ENCODE data around the gene SAMD1.

The SAMD1 gene

DNA sequence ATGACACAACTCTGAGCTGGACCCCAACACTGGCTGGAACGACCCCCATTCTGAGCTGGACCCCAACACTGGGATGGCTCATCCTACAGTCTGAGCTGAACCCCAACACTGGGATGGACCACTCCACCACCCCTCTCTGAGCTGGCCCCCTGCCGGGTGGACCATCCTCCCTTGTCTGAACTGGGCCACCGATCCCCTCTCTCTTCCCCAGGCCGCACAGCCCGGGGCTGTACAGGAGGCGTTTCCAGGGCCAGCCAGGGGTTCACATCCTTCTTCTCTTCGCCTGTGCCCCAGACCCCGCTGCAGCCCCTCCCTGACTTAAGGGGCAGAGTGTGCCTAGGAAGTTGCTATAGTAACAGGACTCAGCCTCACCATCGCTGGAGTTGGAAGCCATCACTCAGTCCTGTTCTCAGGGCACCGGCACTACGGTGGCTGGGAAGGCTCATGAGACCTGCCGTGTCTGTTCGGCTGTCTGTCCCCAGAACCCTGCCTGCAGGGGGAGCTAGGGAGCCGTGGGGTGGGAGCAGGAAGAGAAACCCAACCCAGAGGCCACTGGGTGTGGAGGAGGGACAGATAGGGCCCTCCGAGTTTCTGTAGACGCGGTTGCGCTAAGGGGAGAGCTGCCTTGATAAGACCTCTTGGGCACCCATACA lies 23.3 kb upstream of the SAMD1 start:
- no peak for DNase-seq (ENCODE audit: extremely low read depth in 1 of 2, low read depth in 1 of 2)

DNA sequence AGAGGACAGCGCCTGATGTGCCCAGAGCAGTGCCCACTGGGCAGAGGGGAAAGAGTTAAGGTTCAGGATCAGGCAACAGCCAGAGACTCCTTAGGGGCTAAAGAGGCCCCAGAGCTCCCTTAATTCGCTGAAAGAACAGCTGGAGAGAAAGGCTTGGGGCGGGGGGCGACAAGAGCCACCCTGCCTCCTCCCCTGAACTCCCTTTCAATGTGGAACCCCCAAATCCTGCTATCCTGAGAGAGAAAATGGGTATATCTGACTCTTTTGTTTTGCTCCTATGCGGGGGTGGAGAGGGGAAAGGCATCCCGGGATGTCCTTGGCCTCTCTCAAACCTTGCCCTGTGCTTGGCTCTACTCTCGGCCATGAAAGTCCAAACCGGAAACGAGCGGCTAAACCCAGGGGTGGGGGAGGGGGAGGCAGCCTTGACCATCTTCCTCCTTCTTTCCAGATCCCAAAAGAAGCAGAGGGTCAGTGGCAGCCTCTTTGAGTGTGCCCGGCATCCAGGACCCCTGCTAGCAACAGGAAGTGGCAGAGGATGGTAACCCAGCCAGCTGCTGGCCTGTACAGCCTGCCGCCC lies 22.3 kb upstream of the SAMD1 start:
- DNase-seq (ENCODE audit: extremely low read depth in 1 of 2, low read depth in 1 of 2) = no peak

DNA sequence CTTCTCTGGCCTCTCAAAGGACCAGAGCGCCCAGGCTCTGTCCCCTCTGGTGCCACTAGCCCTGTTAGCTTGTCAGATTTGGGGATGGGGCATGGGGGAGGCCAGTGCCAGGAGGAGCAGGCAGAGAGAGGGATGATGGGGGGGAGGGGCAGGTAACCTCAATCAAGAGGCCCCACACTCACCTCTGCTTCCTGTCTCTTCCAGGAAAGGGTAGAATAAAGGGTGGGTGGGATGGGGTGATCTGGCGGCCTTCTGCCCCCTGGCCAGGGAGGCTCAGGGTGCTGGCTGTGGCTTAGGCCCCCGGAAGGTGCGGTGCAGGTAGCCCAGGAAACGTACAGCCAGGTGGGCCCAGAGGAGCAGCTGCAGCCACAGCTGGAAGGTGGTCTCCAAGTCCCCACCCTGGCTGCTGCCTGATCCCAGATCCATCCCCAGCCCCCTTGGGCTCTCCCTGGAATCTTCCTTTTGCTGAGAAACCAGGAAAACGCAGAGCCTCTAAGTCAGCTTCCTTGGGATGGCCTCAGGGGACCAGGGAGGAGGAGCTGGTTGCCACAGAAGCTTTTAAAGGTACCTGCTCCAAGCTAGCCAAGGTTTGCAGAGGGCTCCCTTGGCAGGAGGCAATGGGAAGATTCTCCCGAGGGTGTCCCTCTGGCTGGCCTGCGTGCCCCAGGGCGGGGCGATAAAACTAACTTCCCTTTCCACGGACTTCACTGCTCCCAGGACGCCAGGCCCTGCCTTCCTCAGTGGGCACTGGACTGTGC lies 21.7 kb upstream of the SAMD1 start:
- DNase-seq (ENCODE audit: extremely low read depth in 1 of 2, low read depth in 1 of 2) = no peak

DNA sequence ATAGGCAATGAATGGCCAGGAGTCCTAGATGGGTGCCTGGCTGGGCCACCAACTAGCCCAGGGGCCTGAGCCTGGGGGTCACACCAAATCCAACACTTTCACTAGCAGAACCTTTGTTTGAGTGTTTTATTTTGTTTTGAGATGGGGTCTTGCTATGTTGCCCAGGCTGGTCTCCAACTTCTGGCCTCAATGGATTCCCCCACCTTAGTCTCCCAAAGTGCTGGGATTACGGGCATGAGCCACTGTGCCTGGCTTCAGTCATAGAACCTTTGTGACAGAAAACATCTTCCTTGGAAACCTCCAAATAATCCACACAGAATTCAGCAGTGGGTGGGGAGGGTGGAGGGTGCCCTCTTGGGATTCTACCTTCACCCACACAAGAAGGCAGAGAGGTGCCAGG lies 20.9 kb upstream of the SAMD1 start:
- no peak for DNase-seq (ENCODE audit: extremely low read depth in 1 of 2, low read depth in 1 of 2)

DNA sequence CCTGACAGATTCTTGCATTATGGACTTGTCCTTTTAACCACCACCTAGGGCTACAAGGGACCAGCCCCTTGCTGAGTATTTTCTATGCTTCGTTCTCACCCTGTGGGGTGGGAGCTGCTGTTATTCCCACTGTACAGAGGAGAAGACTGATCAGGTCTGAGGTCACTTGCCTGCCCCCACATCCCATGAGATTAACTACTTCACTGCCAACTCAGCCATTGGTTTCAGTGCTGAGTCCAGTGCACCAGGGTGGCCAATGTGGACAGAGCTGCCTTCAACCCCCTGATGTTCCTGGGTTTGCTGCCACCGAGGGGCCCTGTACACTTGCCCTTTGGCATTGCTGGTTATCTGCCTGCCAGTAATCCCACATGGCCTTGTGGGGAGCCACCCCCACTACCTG lies 20.1 kb upstream of the SAMD1 start:
- DNase-seq (ENCODE audit: extremely low read depth in 1 of 2, low read depth in 1 of 2) = no peak

DNA sequence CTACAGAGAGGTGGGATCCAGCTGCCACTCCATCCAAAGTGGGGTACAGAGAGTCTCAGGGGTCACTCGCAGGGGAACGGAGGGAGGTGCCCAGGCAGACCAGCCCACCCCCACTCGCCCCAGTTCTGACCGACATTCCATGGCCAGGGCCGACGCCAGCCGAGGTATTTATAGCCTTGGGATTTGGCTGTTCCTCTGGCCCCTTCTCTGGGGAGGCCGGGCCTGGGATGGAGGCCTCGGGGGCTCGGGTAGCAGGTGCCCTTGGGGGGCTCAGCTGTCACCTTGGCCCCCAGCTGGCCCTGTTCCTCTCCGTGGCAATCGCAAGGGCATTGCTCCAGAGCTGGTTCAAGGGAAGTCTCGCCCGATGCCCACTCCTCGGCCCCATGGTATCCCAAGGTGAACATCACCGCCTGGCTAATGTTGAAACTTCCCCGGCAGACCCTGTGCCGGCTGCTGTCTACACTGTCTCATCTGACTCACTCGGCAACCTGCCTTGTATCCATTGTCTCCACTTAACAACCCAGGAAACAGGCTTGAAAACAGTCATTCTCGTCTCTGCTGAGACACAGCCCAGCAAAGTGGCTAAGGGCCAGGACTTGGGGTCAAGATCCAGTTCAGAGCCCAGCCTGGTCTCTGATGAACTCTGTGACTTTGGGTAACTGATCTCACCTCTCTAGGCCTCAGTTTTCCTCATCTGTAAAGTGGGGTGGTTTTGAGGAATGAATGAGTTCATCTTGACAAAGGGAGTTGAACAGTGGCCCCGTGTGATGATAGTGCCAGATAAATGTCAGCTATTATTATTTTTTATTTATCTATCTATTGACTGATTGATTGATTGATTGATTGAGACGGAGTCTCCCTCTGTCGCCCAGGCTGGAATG lies 17.3 kb upstream of the SAMD1 start:
- no peak for DNase-seq (ENCODE audit: extremely low read depth in 1 of 2, low read depth in 1 of 2)

DNA sequence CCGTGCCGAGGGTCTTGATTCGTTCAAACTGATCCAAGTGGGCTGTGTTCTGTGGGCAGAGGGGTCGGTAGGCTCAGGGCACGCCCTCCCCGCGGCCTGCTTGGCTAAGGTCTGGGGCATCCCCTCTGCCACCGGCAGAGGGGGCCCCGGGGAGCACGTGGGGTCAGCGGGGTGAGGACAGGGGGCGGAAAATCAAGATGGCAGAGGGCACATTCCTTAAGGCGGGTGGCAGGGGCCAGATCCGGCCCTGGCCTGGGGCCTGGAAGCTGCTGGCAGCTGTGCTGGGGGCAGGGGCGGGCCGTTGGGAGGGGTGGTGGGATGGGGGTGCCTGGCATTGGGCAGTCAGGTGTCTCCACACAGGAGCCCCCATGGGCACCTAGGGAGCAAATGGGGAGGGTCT lies 16.3 kb upstream of the SAMD1 start:
- no peak for DNase-seq (ENCODE audit: extremely low read depth in 1 of 2, low read depth in 1 of 2)

DNA sequence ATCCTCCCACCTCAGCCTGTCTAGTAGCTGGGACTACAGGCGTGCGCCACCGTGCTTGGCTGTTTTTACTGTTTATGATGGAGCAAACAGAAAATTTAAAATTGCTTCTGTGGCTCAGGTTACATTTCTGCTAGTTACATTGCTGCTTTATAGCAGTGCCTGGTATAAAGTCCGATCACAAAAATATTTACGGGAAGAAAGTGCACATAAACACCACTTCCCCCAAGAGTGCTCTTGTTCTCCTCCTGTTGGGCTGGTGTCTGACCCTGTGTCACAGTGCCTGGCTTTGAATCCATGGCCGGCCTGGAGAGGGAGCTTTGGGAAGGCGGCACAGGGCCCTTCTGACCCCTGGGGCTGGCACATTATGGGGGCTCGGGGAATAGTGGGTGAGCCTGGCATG lies 15.1 kb upstream of the SAMD1 start:
- no peak for DNase-seq (ENCODE audit: extremely low read depth in 1 of 2, low read depth in 1 of 2)

DNA sequence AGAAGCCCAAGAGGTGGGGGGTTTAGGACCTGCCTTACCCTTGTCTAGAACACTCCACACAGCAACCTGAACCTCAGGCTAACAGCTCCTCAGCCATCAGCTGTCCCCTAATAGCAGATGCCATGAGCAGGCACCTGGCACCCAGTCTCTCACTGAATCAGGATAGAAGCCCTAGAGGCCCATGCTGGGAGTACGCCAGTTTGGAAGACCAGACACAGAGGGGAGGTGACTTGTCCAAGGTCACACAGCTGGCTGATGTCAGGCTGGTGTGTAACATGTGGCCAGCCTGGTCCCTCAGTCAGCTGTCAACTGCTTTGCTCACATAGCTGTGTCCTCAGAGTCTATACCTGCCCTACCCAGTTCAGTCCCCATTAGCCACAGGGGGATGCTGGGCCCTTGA lies 12.8 kb upstream of the SAMD1 start:
- DNase-seq (ENCODE audit: extremely low read depth in 1 of 2, low read depth in 1 of 2) = no peak

DNA sequence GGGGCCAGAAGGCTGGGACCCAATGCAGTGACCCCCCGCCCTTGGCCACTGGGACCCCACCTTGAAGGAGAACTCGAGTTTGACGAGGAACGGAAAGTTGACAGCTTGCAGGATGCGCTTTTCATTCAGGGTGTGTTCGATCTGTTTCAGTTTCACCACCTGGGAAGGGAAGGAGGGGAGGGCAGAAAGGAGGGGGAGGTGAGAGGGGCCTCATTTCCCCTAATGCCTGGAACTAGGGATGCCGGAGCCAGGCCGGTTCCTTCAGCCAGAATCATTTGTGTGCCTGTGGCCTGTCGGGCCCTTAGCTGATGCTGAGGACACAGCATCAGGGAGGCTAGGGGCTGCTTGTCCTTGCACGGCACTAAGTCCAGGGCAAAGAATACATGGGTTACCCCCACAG lies 12.2 kb upstream of the SAMD1 start:
- no peak for DNase-seq (ENCODE audit: extremely low read depth in 1 of 2, low read depth in 1 of 2)

DNA sequence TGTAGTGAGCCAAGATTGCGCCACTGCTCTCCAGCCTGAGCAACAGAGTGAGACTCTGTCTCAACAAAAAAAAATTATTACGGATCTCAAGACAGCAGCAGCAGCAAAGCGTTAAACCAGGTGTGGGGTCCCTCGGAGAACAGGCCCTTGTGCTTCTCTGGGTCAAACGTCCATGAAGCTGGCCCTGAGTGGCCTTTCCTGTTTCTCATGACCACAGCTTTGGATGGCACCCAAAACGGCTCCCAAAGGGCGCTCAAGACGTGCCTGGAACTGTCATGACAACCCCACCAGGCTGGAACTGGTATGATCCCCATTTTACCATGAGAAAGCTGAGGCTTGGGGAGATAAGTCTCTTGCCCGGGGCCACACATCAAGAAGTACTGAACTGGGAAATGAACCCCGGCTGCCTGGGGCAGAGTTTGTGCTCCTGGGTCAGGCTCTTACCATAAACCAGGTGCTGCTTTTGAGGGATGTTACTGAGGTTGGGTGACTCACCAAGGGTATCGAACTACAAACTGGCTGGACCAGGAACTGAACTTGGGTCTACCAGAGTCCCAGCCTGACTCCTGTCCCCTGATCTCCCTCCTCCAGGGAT lies 11.6 kb upstream of the SAMD1 start:
- DNase-seq (ENCODE audit: extremely low read depth in 1 of 2, low read depth in 1 of 2) = no peak

DNA sequence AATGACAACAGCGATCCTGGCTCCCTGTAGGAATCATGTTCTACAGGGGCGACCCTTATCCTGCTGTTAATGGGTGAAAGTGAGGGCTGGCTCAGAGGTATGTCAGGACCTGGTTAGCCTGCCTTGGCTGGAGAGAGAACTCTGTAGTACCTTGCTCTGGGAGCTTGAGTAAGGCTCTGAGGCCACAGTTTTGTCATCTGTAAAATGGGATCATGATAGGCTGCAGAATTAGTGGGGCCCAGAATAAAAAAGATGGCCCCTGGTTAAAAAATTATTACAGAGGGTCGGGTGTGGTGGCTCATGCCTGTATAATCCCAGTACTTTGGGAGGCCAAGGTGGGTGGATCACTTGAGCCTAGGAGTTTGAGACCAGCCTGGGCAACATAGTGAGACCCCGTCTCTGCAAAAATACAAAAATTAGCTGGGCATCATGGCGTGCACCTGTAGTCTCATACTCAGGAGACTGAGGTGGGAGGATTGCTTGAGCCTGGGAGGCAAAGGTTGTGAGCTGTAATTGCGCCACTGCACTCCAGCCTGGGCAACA lies 10.5 kb upstream of the SAMD1 start:
- no peak for DNase-seq (ENCODE audit: extremely low read depth in 1 of 2, low read depth in 1 of 2)

DNA sequence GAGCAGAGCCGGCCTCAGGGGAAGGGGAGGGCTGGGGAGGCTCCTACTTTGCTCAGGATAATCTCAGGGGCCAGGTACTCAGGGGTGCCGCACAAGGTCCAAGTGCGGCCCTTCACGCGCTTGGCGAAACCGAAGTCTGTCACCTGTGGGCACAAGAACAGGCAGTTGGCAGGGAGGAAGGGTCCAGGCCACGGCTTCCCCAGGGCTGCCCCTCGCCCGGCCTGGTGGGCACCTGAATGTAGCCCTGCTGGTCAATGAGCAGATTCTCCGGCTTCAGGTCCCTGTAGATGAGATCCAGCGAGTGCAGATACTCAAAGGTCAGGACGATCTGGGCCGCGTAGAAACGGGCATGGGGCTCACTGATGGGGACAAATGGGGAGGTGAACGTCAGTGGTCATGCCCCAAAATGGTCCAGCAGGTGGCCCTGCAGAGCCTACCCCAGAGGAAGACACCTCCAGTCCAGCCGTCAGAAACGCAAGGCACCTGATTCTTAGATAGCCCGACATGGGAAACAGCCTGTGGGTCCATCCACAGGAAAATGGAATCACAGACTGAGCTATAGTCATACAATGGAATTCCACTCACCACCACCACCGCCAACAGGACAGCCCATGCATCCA lies 7.1 kb upstream of the SAMD1 start:
- DNase-seq (ENCODE audit: extremely low read depth in 1 of 2, low read depth in 1 of 2) = no peak

DNA sequence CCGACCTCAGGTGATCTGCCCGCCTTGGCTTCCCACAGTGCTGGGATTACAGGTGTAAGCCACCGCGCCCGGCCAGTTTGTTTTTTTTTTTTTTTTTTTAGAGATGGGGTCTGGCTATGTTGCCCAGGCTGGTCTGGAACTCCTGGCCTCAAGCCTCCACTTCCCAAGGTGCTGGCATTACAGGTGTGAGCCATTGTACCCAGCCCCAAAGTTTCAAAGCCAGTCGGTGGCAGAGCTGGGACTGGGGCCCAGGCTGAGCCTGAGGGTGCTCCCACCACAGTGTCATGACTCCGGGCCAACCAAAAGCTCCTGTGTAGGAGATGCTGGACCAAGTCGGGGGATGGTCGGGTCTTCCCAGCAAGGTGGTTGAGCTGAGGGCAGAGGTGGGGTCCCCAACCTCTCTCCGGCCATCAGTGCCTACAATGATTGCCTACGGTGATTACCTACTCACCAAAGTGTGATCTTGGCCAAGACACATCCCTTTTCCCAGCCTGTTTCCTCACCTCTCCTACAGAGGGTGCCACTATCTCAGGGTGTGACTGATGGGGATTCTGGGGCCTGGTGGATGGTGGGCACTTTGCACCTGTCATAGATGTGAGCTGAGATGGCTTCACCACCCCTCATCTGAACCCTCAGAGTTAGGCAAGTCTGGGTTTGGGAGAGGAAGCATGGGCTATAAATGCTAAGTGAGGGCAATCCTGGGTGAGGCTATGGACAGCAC lies 5.9 kb upstream of the SAMD1 start:
- DNase-seq (ENCODE audit: extremely low read depth in 1 of 2, low read depth in 1 of 2) = no peak

DNA sequence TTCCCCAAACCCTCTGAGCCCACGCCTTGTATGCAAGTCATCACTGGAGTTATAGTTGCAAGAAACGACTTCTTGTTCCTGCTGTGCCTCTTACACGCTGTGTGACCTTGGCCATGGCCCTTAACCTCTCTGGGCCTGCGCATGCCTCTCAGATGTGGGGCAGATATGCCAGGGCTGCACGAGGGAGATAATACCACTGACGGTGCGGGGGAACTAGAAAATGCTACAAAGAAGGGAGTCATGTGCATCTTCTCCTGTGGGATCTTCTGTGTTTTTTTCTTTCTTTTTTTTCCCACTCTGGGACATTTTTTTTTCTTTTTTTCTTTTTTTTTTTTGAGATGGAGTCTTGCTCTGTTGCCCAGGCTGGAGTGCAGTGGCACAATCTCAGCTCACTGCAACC lies 4.3 kb upstream of the SAMD1 start:
- DNase-seq (ENCODE audit: extremely low read depth in 1 of 2, low read depth in 1 of 2) = no peak

DNA sequence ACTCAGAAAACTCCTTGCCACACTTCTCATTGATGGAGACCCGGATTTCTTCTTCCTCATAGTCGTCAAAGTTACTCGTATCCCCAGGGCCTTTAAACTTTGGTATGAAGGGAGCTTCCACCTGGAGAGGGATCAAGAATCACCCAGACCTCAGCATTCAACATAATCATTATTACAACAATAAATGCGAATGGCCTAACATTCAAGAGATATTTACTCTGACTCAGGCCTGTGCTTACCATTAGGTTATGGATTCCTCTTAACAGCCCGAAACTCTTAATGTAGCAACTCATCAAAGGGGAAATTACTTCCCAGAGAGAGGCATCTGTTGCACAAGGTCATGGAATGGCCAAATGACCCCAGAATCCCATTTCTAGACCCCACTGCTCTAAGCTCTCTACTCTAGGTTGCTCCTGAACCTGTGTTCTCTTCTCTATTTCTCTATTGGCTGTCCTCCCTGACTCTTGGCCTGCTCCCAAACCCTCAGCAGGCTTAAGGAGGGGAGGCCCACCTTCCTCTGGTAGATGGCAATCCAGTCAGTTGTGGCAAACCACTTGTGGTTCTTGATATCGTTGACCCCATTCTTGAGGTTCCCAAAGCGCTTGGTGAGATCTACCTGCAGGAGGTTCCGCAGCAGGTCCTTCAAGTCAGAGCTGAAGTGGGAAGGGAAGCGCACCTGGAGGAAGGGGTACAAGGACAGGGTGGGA lies 2.7 kb upstream of the SAMD1 start:
- no peak for DNase-seq (ENCODE audit: extremely low read depth in 1 of 2, low read depth in 1 of 2)

DNA sequence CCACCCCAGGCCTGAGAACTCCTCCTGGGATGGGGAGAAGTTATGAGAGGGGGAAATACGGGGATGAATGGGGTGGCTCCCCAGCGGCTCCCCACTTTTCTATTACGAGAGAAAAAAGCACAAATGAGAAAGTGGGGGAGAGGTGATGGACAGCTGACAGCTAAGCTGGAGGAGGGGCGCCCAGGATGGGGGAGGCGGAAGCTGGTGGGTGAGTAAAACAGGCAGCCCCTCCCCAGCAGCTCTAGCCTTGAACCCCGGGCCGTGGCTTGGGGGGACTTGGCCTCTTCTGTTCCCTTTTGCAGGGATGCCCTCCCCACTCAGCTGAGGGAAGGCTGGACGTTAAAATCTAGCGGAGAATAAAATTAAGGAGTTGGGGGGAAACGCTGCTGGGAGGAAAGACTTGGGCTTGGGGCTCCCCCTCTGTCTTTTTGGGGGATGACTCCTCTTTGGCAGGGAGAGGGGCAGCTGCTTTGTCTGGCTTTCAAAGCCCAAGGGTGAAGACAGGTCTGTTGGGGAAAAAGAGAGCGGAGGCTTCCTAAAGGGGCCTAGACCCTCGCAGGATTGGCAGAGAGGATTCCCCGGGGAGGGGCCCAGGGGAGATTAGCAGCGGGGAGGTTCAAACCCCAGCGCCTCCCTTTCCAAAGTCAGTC lies 1.4 kb upstream of the SAMD1 start:
- DNase-seq (ENCODE audit: extremely low read depth in 1 of 2, low read depth in 1 of 2) = no peak

DNA sequence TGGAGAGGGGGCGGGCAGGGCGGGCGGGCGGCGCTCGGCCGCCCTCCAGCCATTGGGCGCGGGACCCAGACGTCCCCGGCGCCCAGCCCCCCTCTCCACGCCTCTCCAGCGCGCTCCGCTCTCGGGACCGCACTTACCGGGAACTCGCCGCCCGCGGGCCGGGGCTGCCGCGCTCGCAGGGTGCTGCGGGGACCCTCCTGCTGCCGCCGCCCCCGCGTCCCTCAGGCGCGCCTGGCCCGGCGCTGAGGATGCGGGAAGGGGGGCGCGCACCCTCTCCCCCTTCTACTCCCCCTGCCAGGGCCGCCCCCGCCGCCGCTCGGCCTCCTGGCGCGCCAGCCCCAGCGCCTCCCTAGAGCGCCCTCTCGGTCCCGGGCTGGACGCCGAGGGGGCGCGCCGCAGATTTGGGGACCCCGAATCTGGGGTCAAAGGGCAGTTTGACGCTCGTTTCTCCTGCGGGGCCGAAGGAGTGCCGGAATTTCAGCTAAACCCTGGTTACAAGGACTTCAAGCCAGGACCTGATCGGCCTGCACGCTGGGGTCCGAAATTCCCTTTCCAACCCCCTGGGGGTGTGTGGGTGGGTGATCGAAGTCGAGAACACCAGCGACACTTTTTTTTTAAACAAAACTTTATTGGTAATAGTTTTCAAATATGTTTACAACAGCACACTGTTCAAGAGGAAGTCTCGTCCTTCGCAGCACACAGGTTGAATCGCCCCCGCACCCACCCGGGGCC lies 696 bp upstream of the SAMD1 start:
- DNase-seq (ENCODE audit: extremely low read depth in 1 of 2, low read depth in 1 of 2) = peak in 1 of 2 donors; percentile 32
